ENCODE data around the gene ZNF841. TPM values are rescaled to one million over a fixed set of nuclear protein-coding genes. Genes with fewer than 3 reads are reported as not detected.

ZNF841 gene
- total RNA-seq, 1 experiment from 2014 or later: 23.3 TPM

DNA sequence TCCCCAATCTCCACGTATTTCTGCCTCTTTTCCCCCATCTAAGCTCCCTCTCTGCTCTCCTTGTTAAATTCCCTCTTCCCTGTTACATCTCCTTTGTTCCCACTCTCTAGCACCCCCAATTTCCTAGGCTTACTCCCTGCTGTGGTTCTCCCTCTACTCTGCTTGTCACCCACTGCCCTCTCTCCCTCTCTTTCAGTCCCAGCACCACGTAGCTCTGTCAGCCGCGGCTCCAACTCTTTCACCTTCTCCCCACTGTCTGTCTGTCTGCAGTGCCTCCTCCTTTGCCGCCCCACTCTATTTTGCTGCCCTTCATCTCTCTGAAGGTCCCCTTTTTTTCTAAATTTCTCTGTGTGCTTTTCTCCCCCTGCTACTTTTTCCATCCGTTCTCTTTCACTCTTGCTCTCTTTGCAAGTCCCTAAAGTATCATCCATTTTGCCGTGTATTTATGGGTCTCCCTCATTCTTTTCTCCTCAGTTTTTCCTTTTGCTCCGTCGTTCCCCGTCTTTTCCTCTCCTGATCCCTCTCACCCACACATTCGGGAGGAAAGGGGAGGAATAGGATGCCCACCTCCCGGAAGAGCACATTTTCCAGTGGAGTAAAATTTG is 937 bp downstream of the ZNF841 start:
- peaks cover 40 to 49% (median 46%) of the 10 kb centered on the region in 3 experiments for H3K36me3 Mint-ChIP-seq (ENCODE audit: insufficient read depth in 1 of 3, low read depth in 3 of 3)
- Histone ChIP-seq H2AFZ (ENCODE audit: low read length) (no peak overlapping the region), H2BK12ac (ENCODE audit: insufficient read length, low read depth, low read length) (no peak overlapping the region), H3K18ac (ENCODE audit: insufficient read length, low read depth, low read length) (no peak overlapping the region), H3K4me1 (ENCODE audit: insufficient read depth, low read length) (no peaks in the 10 kb centered on the region), H3K79me2 (ENCODE audit: insufficient read depth, low read length) (peaks cover 1% of the 10 kb centered on the region; the same call in 1 of the 2 replicates), H3K23ac (ENCODE audit: insufficient read length, low read depth, low read length) (no peak overlapping the region), H3K27me3 (ENCODE audit: insufficient read depth, low read length) (no peaks in the 10 kb centered on the region), H4K8ac (replicated peaks; ENCODE audit: insufficient read length, low read depth, low read length) (no peak overlapping the region), H2BK5ac (ENCODE audit: insufficient read length, low read length) (no peak overlapping the region), H2BK120ac (ENCODE audit: low read depth, low read length, poor library complexity, severe bottlenecking) (no peak overlapping the region), H4K91ac (ENCODE audit: insufficient read length, low read depth, low read length) (no peak overlapping the region), H3K27ac (ENCODE audit: insufficient read length, low read depth, low read length) (no peak overlapping the region), H3K4ac (ENCODE audit: low read depth, low read length) (no peak overlapping the region), H3K23me2 (ENCODE audit: insufficient read length, low read depth, low read length, poor library complexity, severe bottlenecking) (peaks cover 9% of the 10 kb centered on the region), H3K14ac (ENCODE audit: insufficient read depth, low read length) (no peak overlapping the region), H2BK20ac (ENCODE audit: low read depth, low read length, poor library complexity, severe bottlenecking) (no peak overlapping the region), H2AK5ac (ENCODE audit: insufficient read length, low read length) (no peak overlapping the region), H3K4me2 (ENCODE audit: insufficient read depth, insufficient read length, low read length) (peak overlapping the region; percentile 92), H3T11ph (ENCODE audit: low read length) (no peak overlapping the region), H4K5ac (ENCODE audit: insufficient read length, low read depth, low read length) (no peak overlapping the region), H3K79me1 (ENCODE audit: insufficient read depth, low read depth, low read length, poor library complexity, severe bottlenecking) (no peaks in the 10 kb centered on the region), H3K9me3 (ENCODE audit: control insufficient read depth, low read depth, low read length) (peaks cover 22% of the 10 kb centered on the region), H2BK15ac (ENCODE audit: low read depth, low read length) (no peak overlapping the region), H3K9ac (ENCODE audit: extremely low read depth, insufficient read length, low read length) (peak overlapping the region; percentile 83), H3K56ac (ENCODE audit: insufficient read length, low read depth, low read length) (no peak overlapping the region), H4K20me1 (ENCODE audit: control insufficient read depth, insufficient read depth, insufficient read length) (no peaks in the 10 kb centered on the region)
- peaks cover 42 to 80% of the 10 kb centered on the region in 2 experiments for H3K9me3 Mint-ChIP-seq
- WGBS (ENCODE audit: extremely low coverage, insufficient read length, low lambda C conversion rate): no CpG with 5 or more reads among the region's 12 CpGs
- peak overlapping the region; percentile 93 to 94 for H3K4me3 Mint-ChIP-seq
- TF ChIP-seq, protein P1, sequence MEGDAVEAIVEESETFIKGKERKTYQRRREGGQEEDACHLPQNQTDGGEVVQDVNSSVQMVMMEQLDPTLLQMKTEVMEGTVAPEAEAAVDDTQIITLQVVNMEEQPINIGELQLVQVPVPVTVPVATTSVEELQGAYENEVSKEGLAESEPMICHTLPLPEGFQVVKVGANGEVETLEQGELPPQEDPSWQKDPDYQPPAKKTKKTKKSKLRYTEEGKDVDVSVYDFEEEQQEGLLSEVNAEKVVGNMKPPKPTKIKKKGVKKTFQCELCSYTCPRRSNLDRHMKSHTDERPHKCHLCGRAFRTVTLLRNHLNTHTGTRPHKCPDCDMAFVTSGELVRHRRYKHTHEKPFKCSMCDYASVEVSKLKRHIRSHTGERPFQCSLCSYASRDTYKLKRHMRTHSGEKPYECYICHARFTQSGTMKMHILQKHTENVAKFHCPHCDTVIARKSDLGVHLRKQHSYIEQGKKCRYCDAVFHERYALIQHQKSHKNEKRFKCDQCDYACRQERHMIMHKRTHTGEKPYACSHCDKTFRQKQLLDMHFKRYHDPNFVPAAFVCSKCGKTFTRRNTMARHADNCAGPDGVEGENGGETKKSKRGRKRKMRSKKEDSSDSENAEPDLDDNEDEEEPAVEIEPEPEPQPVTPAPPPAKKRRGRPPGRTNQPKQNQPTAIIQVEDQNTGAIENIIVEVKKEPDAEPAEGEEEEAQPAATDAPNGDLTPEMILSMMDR (conservative IDR thresholded peaks at IDR 0.05): no peak
- H3K27ac Mint-ChIP-seq: peak overlapping the region in 2 of 3 experiments; percentile 1 to 97; a peak in 4 of 7 replicates
- H3K4me1 Mint-ChIP-seq: peaks cover 13 to 14% of the 10 kb centered on the region in 2 experiments
- DNase-seq: no peak
- peaks cover 5% of the 10 kb centered on the region; the same call in 1 of the 2 replicates for H3K27me3 Mint-ChIP-seq (ENCODE audit: low read depth)

Measured in H9 (cell line).